Head of caudate nucleus (tissue), 42 donors: Measurements from ENCODE around the gene EXPH5.
"Not testable (repeated sequence)": the region's sequence is repeated elsewhere in the genome, so short reads cannot be mapped to it uniquely, and the experiment has no call there.

ENCODE experiments used
- DNase-seq, 42 donors: peaks; one replicate each; pipeline versions ENCODE4 v3.0.0 to v3.0.0-alpha.2; 2020 to 2021; ENCODE audit warnings: mixed read lengths in 7 of 42
- intact Hi-C: fragments of 100-400 bp; cut with DNase I; formaldehyde crosslinking; loops from one replicate; pipeline ENCODE4 v1.15.0; 2022

EXPH5 gene

GRCh38 chr11:108608548-108608947 is 15.0 kb upstream of the EXPH5 start:
- DNase-seq: no peak
- intact Hi-C loops: no loop called here

- intact Hi-C loops: no loop called here
- no peak for DNase-seq
These were observed 13.1 kb upstream of the EXPH5 start for GRCh38 chr11:108606495-108607160.

- no peak for DNase-seq
- intact Hi-C loops: no loop called here
These were observed 12.5 kb upstream of the EXPH5 start for GRCh38 chr11:108606070-108606469.

- DNase-seq, intact Hi-C loops: not testable (repeated sequence)
These were observed 9.2 kb upstream of the EXPH5 start for GRCh38 chr11:108602818-108603217.

- DNase-seq: no peak
- intact Hi-C loops: no loop called here
These were observed 7.6 kb upstream of the EXPH5 start for GRCh38 chr11:108601150-108601549.

- DNase-seq: no peak
- intact Hi-C loops: no loop called here
These were observed 6.4 kb upstream of the EXPH5 start for GRCh38 chr11:108599978-108600377.

GRCh38 chr11:108597736-108598355 is 4.3 kb upstream of the EXPH5 start:
- intact Hi-C loops: no loop called here
- no peak for DNase-seq

- no peak for DNase-seq
These were observed 3.1 kb upstream of the EXPH5 start for GRCh38 chr11:108596701-108597100.

GRCh38 chr11:108593923-108594434 is 411 bp upstream of the EXPH5 start:
- intact Hi-C loops: no loop called here

More at GRCh38 chr11:108596701-108597100, 3.1 kb upstream of the EXPH5 start:
- intact Hi-C loops: no loop called here

GRCh38 chr11:108592591-108593213 is 866 bp downstream of the EXPH5 start:
- DNase-seq: peak in 41 of 42 donors; percentile 13 to 74 (median 49)
- intact Hi-C loops: no loop called here

More at GRCh38 chr11:108593923-108594434, 411 bp upstream of the EXPH5 start:
- no peak for DNase-seq

- DNase-seq: peak in 34 of 42 donors; percentile 6 to 79 (median 44)
- intact Hi-C loops: no loop called here
These were observed 1.7 kb downstream of the EXPH5 start for GRCh38 chr11:108591893-108592292.

- DNase-seq: no peak
These were observed 4.4 kb downstream of the EXPH5 start for GRCh38 chr11:108589136-108589535.

GRCh38 chr11:108588287-108588686 is 5.3 kb downstream of the EXPH5 start:
- no peak for DNase-seq
- intact Hi-C loops: no loop called here

More at GRCh38 chr11:108589136-108589535, 4.4 kb downstream of the EXPH5 start:
- intact Hi-C loops: no loop called here

GRCh38 chr11:108587109-108587508 is 6.5 kb downstream of the EXPH5 start:
- intact Hi-C loops: no loop called here

GRCh38 chr11:108586600-108586999 is 7.0 kb downstream of the EXPH5 start:
- DNase-seq: no peak
- intact Hi-C loops: no loop called here

More at GRCh38 chr11:108587109-108587508, 6.5 kb downstream of the EXPH5 start:
- DNase-seq: no peak

- intact Hi-C loops: not testable (repeated sequence)
These were observed 7.4 kb downstream of the EXPH5 start for GRCh38 chr11:108586185-108586584.

GRCh38 chr11:108584973-108585372 is 8.6 kb downstream of the EXPH5 start:
- intact Hi-C loops: no loop called here
- no peak for DNase-seq

More at GRCh38 chr11:108586185-108586584, 7.4 kb downstream of the EXPH5 start:
- not testable (repeated sequence) for DNase-seq

- DNase-seq: no peak
- intact Hi-C loops: no loop called here
These were observed 12.9 kb downstream of the EXPH5 start for GRCh38 chr11:108580645-108581044.

GRCh38 chr11:108580043-108580442 is 13.5 kb downstream of the EXPH5 start:
- no peak for DNase-seq
- intact Hi-C loops: no loop called here

- DNase-seq: no peak
These were observed 17.0 kb downstream of the EXPH5 start for GRCh38 chr11:108576523-108576922.

More at GRCh38 chr11:108576523-108576922, 17.0 kb downstream of the EXPH5 start:
- intact Hi-C loops: no loop called here
